Retina (tissue), 1 donor: ENCODE measurements around the gene CHAF1B.
"Not testable (repeated sequence)": the region's sequence is repeated elsewhere in the genome, so short reads cannot be mapped to it uniquely, and the experiment has no call there.

Source experiments
- DNase-seq: peaks from one replicate; pipeline ENCODE4 v3.0.0-alpha.2; 2016

Gene CHAF1B

DNA sequence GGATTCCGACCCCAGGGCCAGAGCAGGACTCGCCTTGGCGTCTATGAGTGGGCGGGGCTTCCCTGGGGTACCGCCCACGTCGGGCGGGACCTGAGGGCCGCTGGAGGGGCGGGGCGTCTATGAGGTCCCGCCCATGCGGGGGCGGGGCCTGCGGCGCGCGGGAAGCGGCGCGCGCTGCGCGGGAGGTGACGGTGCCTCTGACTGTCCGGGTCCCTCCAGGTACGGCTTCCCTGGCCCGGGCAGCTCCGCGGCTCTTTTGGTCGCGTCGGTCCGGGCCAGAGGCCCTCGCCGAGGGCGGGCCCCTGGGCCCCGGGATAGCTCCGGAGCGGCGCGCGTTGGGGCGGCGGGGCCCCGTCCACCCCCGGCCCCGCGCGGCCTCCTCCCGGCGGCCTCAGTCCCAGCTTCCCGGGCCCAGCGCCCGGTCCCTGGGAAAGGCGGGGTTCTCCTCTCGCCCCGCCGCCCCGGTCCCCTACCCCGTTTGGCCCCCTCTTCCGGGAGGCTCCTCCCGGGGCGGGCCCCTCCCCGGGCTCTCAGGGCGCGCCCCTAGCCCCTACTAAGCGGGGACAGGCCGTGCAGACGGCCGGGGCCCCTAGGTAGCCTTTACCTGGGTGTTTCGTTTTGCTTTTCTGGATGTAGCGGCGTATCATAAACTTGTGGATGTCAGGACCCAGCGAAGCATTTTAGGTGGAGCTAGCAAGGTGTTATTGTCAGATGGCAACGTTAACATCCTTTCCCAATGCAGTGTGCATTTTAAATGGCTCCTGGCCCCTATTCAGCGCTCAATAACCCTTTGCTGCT lies at the start of gene CHAF1B:
CHAF1B (plus strand) TSS at position 160 of the 798 bp plus-strand sequence. CDS start 745 bp downstream, outside the sequence.
- DNase-seq, result peak; percentile 88

DNA sequence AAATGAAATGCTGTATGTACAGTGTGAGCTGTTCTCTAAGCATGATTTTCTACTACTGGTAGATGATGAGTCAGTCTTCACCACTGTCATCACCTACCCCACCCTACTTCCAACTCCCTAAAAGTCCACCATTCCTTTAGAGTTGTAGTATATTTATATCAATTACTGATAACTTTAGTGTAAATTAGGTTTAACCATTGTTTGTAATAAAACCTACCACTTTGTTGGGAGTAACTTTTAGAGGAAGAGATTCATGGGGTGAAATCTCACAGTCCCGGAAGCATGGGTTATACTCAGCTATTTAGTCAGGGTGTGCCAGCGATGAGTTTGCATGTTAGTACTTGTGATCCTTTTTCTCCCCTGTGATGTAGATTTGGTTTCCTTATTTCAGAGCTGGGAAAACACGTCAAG lies 48.1 kb upstream of the CHAF1B start:
- DNase-seq, result no peak

GRCh38 chr21:36338975-36339374 lies 46.2 kb upstream of the CHAF1B start:
- no peak for DNase-seq

DNA sequence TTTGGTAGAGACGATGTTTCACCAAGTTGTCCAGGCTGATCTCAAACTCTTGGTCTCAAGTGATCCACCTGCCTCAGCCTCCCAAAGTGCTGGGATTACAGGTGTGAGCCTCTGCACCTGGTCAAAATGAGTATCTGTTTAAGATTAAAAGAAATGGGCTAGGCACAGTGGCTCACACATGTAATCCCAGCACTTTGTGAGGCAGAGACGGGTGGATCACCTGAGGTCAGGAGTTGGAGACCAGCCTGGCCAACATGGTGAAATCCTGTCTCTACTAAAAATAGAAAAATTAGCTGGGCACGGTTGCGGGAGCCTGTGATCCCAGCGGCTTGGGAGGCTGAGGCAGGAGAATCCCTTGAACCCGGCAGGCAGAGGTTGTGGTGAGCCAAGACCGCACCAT lies 42.6 kb upstream of the CHAF1B start:
- not testable (repeated sequence) for DNase-seq

- DNase-seq, result no peak
Observed at GRCh38 chr21:36344931-36345330, 40.3 kb upstream of the CHAF1B start.

DNA sequence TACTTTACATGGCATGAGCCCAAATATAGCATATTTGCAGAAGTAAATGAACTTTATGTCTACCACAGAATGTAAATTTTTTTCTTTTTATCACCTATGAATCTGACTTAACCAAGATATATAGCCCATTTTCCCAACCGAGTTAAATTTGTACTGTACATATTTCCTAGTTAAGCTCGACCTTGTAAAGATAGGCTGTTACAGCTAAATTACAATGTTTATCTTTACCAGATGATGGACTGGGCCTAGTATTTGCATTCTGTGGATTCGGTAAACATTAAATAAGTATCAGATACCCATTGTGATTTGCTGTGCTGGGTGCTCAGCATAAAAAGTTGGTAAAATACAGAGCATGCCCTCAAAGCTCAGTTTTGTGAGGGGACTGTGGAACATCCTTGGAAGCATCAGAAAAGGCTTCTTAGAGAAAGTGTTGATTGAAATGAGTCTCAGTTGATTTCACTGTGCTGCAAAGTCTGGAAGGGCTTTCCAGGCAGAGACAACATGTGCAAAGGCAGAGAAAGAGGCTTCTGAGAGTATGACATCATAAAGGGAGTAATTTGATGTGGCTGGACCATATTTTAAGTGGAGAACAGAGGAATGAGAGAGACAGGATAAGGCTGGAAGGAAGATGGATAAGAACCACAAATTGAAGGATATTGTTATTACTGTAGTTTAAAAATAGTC lies 37.8 kb upstream of the CHAF1B start:
- DNase-seq, result no peak

DNA sequence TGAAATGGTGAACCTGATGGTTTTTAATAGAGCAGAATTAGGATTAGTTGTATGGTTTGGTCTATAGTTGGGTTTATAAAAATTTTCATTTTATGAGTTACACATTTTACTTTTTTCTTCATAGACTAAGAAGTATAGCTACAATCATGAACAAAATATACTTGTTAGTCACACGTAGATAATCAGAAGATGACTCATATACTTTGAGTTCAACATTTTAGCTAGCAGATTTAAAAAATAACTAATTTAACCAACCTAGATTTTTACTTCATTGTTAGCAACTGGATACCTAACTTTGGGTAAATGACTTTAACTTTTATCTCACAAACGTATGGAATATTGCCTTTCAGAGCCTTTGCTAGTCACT lies 37.2 kb upstream of the CHAF1B start:
- no peak for DNase-seq

- DNase-seq, result no peak
Observed at GRCh38 chr21:36349315-36349714, 35.9 kb upstream of the CHAF1B start.

GRCh38 chr21:36350282-36350910 lies 34.8 kb upstream of the CHAF1B start:
- DNase-seq, result no peak

GRCh38 chr21:36354918-36355680 lies 30.1 kb upstream of the CHAF1B start:
- no peak for DNase-seq

DNA sequence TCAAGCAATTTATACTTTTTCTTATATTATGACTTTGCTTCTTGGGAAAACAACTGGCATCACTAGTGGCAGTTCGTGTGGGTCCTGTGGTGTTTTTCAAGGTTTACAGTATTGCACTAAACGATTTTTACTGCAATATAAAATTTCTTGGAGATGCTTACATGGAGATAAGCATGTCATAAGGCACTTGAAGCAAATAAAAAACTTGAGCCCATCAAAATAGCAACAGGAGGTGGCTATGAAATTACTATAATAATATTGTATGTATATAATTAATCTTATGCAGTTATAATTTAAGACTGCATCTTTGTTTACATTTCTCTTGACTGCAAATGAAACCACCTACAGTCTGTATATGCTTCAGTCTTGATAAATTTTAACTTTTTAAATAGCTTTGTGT lies 29.3 kb upstream of the CHAF1B start:
- DNase-seq, result no peak

- no peak for DNase-seq
Observed at GRCh38 chr21:36359185-36359584, 26.0 kb upstream of the CHAF1B start.

DNA sequence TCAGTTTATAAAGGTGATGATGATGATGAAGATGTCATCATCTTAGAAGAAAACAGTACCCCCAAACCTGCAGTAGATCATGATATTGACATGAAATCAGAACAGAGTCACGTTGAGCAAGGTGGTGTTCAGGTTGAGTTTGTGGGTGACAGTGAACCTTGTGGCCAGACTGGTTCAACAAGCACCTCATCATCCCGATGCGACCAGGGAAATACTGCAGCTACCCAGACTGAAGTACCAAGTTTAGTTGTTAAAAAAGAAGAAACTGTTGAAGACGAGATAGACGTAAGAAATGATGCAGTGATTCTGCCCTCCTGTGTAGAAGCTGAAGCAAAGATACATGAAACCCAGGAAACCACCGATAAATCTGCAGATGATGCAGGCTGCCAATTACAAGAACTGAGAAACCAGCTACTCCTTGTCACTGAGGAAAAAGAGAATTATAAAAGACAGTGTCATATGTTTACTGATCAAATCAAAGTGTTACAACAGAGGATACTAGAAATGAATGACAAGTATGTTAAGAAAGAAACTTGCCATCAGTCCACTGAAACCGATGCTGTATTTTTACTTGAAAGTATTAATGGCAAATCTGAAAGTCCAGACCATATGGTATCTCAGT lies 16.0 kb upstream of the CHAF1B start:
- DNase-seq, result no peak

- DNase-seq, result no peak
Observed at GRCh38 chr21:36375994-36376393, 9.2 kb upstream of the CHAF1B start.

- DNase-seq, result no peak
Observed at GRCh38 chr21:36377391-36377842, 7.8 kb upstream of the CHAF1B start.

DNA sequence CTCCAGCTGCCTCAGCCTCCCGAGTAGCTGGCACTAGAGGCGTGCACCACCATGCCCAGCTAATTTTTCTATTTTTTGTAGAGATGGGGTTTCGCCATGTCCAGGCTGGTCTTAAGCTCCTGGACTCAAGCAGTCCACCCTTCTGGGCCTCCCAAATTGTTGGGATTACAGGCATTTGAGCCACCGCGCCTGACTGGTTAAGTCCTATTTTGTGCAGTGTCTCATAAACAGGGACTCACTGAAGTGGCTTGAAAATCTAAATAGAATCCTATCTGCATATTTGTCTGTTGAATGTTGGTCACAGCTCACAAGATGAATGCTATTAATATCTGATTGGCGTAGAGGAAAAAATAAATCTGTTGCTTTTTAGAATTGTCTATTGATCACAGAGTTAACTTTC lies 5.9 kb upstream of the CHAF1B start:
- no peak for DNase-seq

- no peak for DNase-seq
Observed at GRCh38 chr21:36381841-36382589, 3.2 kb upstream of the CHAF1B start.

DNA sequence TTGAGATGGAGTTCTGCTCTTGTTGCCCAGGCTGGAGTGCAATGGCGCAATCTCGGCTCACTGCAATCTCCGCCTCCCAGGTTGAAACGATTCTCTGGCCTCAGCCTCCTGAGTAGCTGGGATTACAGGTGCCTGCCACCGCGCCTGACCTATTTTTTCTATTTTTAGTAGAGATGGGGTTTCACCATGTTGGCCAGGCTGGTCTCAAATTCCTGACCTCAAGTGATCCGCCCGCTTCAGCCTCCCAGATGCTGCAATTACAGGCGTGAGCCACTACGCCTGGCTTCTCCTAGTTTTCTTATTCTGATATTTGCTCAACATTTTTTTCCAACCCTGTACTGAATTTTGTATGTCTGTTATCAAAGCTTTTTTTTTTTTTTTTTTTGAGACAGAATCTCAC lies 2.5 kb upstream of the CHAF1B start:
- DNase-seq, result not testable (repeated sequence)

DNA sequence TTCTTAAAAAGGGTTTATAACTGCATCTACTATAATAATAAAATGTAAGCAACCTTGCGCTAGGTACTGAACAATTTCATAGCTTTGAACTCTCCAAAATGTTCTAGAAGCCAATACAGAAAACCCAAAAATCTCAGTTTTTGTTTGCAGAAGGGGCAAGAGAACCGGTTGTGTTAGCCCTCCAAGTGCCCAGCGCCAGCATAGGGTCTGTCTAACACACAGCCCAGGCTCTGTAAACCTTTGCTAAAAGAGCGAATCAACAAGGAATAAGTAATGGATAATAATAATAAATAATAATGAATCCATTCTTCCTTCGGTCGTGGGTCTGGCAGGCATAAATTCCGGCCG lies 333 bp upstream of the CHAF1B start:
- DNase-seq, result no peak

DNA sequence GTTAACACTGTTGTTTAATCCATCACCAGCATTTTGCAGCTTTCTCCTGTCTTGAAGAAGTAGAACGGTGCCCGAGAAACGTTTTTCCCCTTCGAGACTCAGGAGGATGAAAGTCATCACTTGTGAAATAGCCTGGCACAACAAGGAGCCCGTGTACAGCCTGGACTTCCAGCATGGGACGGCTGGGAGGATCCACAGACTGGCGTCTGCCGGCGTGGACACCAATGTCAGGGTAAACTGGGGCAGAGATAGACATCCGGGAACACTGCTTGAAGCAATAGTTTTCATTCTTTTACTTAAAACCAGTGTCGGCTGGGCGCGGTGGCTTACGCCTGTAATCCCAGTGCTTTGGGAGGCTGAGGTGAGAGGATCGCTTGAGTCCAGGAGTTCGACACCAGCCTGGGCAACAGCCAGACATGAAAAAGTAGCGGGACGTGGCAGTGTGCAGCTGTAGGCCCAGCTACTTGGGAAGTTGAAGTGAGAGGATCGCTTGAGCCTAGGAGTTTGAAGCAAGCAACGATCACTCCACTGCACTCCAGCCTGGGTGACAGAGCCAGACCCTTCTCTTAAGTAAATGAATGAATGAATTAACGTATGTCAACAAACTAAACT lies 945 bp downstream of the CHAF1B start:
- DNase-seq, result peak; percentile 42

DNA sequence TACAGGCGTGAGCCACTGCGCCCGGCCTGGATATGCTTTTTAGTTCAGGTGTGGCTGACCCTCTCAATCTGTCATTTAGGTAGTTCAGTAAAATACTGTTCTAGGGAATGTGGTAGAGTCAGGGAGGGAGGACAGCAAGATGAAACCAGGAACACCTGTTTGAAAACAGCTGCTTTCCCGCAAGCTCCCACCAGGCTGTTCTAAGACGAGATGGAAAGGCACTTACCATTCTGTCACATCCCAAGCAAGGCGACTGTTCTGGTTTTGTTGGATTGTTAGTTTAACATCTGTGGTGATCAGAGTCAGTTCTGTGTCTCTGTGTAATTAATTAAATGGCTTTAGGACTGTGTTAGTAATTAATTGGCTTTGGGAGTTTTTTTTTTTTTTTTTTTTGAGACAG lies 2.9 kb downstream of the CHAF1B start:
- DNase-seq, result no peak

GRCh38 chr21:36388835-36389234 lies 3.6 kb downstream of the CHAF1B start:
- no peak for DNase-seq
